ENCODE results near the gene CD93.

CD93 gene

DNA sequence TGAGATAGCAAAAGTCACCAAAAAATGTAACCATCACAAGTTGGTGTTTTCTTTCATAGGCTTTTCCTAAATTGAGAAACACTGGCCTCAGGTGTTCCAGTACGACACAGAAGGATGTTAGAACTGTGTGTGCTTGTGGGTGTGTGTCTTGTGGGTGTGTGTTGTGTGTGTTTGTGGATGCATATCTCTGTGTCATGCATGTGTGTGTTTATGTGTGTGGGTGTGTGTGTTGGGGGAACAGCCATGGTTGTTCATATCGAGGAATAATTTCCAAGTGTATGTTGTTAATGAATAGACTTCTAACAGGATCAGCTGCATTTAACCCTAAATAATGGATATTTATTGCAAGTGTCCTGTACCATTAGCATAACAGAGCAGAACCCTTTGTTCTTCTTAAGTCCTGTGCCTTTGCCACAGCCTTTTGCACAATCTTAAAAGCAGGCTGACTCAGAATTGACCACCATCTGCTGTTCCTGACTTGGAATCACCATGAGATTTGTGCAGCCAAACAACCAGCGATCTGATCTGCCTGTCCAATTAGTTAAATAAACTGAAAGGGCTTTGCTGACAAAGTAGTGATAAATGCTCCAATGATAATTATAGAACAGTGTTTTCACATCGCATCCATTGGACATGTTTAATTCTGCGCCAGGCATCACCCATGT is 7.6 kb downstream of the CD93 start (continued):
- no peak for TF ChIP-seq CSRNP3 (CRISPR knock-in tag; IDR thresholded peaks at IDR 0.05)

- TF ChIP-seq SNAI2 (CRISPR knock-in tag; IDR thresholded peaks at IDR 0.05) (no peak), ZFP3 (CRISPR knock-in tag; IDR thresholded peaks at IDR 0.05) (no peak), ESRRG (CRISPR knock-in tag; IDR thresholded peaks at IDR 0.05) (no peak), ARNTL (CRISPR knock-in tag; IDR thresholded peaks at IDR 0.05; ENCODE audit: borderline replicate concordance, low read depth) (no peak), CSDC2 (CRISPR knock-in tag; IDR thresholded peaks at IDR 0.05) (no peak), GLIS3 (CRISPR knock-in tag; IDR thresholded peaks at IDR 0.05) (no peak), ZNF8 (CRISPR knock-in tag; IDR thresholded peaks at IDR 0.05) (no peak), RARB (CRISPR knock-in tag; IDR thresholded peaks at IDR 0.05) (no peak), TSHZ2 (CRISPR knock-in tag; IDR thresholded peaks at IDR 0.05) (no peak), ISL1 (CRISPR knock-in tag; IDR thresholded peaks at IDR 0.05) (no peak), OSR1 (CRISPR knock-in tag; IDR thresholded peaks at IDR 0.05) (no peak), CSRNP3 (CRISPR knock-in tag; IDR thresholded peaks at IDR 0.05) (no peak), ZFP30 (CRISPR knock-in tag; IDR thresholded peaks at IDR 0.05) (no peak), CREB5 (CRISPR knock-in tag; IDR thresholded peaks at IDR 0.05; ENCODE audit: low read depth) (no peak), PPARA (CRISPR knock-in tag; IDR thresholded peaks at IDR 0.05; ENCODE audit: borderline replicate concordance) (no peak), ZNF70 (CRISPR knock-in tag; IDR thresholded peaks at IDR 0.05) (no peak), TCF4 (CRISPR knock-in tag; IDR thresholded peaks at IDR 0.05; ENCODE audit: borderline replicate concordance) (no peak), TOX (CRISPR knock-in tag; IDR thresholded peaks at IDR 0.05; ENCODE audit: borderline replicate concordance) (no peak)
- TF ChIP-seq, protein P1, sequence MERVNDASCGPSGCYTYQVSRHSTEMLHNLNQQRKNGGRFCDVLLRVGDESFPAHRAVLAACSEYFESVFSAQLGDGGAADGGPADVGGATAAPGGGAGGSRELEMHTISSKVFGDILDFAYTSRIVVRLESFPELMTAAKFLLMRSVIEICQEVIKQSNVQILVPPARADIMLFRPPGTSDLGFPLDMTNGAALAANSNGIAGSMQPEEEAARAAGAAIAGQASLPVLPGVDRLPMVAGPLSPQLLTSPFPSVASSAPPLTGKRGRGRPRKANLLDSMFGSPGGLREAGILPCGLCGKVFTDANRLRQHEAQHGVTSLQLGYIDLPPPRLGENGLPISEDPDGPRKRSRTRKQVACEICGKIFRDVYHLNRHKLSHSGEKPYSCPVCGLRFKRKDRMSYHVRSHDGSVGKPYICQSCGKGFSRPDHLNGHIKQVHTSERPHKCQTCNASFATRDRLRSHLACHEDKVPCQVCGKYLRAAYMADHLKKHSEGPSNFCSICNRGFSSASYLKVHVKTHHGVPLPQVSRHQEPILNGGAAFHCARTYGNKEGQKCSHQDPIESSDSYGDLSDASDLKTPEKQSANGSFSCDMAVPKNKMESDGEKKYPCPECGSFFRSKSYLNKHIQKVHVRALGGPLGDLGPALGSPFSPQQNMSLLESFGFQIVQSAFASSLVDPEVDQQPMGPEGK (CRISPR knock-in tag; IDR thresholded peaks at IDR 0.05; ENCODE audit: borderline replicate concordance) = no peak
- TF ChIP-seq, protein P2, sequence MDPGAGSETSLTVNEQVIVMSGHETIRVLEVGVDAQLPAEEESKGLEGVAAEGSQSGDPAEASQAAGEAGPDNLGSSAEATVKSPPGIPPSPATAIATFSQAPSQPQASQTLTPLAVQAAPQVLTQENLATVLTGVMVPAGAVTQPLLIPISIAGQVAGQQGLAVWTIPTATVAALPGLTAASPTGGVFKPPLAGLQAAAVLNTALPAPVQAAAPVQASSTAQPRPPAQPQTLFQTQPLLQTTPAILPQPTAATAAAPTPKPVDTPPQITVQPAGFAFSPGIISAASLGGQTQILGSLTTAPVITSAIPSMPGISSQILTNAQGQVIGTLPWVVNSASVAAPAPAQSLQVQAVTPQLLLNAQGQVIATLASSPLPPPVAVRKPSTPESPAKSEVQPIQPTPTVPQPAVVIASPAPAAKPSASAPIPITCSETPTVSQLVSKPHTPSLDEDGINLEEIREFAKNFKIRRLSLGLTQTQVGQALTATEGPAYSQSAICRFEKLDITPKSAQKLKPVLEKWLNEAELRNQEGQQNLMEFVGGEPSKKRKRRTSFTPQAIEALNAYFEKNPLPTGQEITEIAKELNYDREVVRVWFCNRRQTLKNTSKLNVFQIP (CRISPR knock-in tag; IDR thresholded peaks at IDR 0.05; ENCODE audit: borderline replicate concordance, low read depth) = no peak
- ATAC-seq = no peak
Measured at GRCh38 chr20:23077277-23077676, 8.8 kb downstream of the CD93 start.

GRCh38 chr20:23074052-23074451 is 12.1 kb downstream of the CD93 start:
- no peak for ATAC-seq
- TF ChIP-seq ARNTL (CRISPR knock-in tag; IDR thresholded peaks at IDR 0.05; ENCODE audit: borderline replicate concordance, low read depth) (no peak), ZFP3 (CRISPR knock-in tag; IDR thresholded peaks at IDR 0.05) (no peak), CSRNP3 (CRISPR knock-in tag; IDR thresholded peaks at IDR 0.05) (no peak), CSDC2 (CRISPR knock-in tag; IDR thresholded peaks at IDR 0.05) (no peak), ZNF8 (CRISPR knock-in tag; IDR thresholded peaks at IDR 0.05) (no peak), GLIS3 (CRISPR knock-in tag; IDR thresholded peaks at IDR 0.05) (no peak), BACH2 (CRISPR knock-in tag; IDR thresholded peaks at IDR 0.05; ENCODE audit: borderline replicate concordance) (no peak)
- TF ChIP-seq, protein P2 (CRISPR knock-in tag; IDR thresholded peaks at IDR 0.05; ENCODE audit: borderline replicate concordance, low read depth) = no peak
- TF ChIP-seq, protein P1 (CRISPR knock-in tag; IDR thresholded peaks at IDR 0.05; ENCODE audit: borderline replicate concordance) = no peak
